Endothelial cell of umbilical vein (primary cell): ENCODE data around the gene CRB1. TPM values are rescaled to one million over a fixed set of nuclear protein-coding genes. Genes with fewer than 3 reads are reported as not detected.

Experiments used
- BruUV-seq: library from RNA; stranded (reverse); fragments of 400-500 nt; replicated peaks from 2 replicates; lab custom pipeline; 2021; lab: Mats Ljungman, UMichigan
- CTCF ChIA-PET: fragments of 300-600, 350-600 bp; sonication (Branson Sonifier 250); formaldehyde crosslinking; loops from one replicate; lab custom pipeline; 2021; ENCODE audit warnings: antibody characterized with exemption, inconsistent platforms; lab: Charles Lee
- POLR2A ChIA-PET: fragments of 300-600, 350-600 bp; sonication (Branson Sonifier 250); formaldehyde crosslinking; loops from one replicate; lab custom pipeline; 2021; ENCODE audit warnings: antibody characterized with exemption, inconsistent platforms; lab: Charles Lee
- DNase-seq: peaks from one replicate; pipeline ENCODE4 v3.0.0-alpha.2; 2011; ENCODE audit warnings: low read depth, low spot score
- FAIRE-seq: peaks from 2 replicates; lab custom pipeline; 2011; peaks lifted over from hg19 to GRCh38; lab: Jason Lieb, UNC
- H2AFZ ChIP-seq: 2 replicates; pipeline ENCODE4 v1.6.0; 2012; ENCODE audit warnings: low read depth, low read length, control low read depth, inconsistent platforms
- H3K27ac ChIP-seq: 2 replicates; pipeline ENCODE4 v1.5.1; 2011; ENCODE audit warnings: low read depth, mild to moderate bottlenecking, control low read depth, low read length, moderate library complexity; ENCODE audit not compliant: insufficient read depth
- H3K27me3 ChIP-seq, 2 experiments: 2 replicates each; pipeline versions ENCODE4 v1.6.0 to v1.6.1; 2011; ENCODE audit warnings: low read length in 2 of 2, mixed read lengths in 1 of 2; ENCODE audit not compliant: control insufficient read depth in 2 of 2, insufficient read depth in 2 of 2
- H3K36me3 ChIP-seq, 2 experiments: 2 replicates in 1 of 2; 3 replicates in 1 of 2; pipeline ENCODE4 v1.5.1; 2011; ENCODE audit warnings: low read length in 2 of 2, mild to moderate bottlenecking in 1 of 2, moderate library complexity in 1 of 2; ENCODE audit not compliant: control insufficient read depth in 2 of 2, insufficient read depth in 2 of 2; ENCODE audit errors: extremely low read depth in 1 of 2
- H3K4me1 ChIP-seq: 3 replicates; pipeline ENCODE4 v1.5.1; 2011; ENCODE audit warnings: mild to moderate bottlenecking, low read length; ENCODE audit not compliant: control insufficient read depth, insufficient read depth; ENCODE audit errors: extremely low read depth
- H3K4me2 ChIP-seq: 2 replicates; pipeline ENCODE4 v1.6.1; 2011; ENCODE audit warnings: low read length, control low read depth, mixed read lengths; ENCODE audit not compliant: insufficient read depth
- H3K4me3 ChIP-seq, 3 experiments: fragments of 200-600 bp in 1 of 3; sonication (generic), shearing (Covaris generic) in 1 of 3; replicated peaks in 1 of 3; 2 replicates each; pipeline ENCODE4 v1.5.1; 2011 to 2016; ENCODE audit warnings: control low read depth in 3 of 3, low read length in 3 of 3, mild to moderate bottlenecking in 2 of 3, inconsistent platforms in 1 of 3, low read depth in 1 of 3, moderate library complexity in 1 of 3; ENCODE audit not compliant: insufficient read depth in 1 of 3
- H3K79me2 ChIP-seq: 2 replicates; pipeline ENCODE4 v1.6.0; 2012; ENCODE audit warnings: low read length, inconsistent platforms; ENCODE audit not compliant: control insufficient read depth, insufficient read depth
- H3K9ac ChIP-seq: replicated peaks from 2 replicates; pipeline ENCODE3; 2011; ENCODE audit warnings: low read length, control low read depth; ENCODE audit not compliant: insufficient read depth; ENCODE audit errors: extremely low read depth
- H3K9me1 ChIP-seq: replicated peaks from 3 replicates; pipeline ENCODE4 v1.6.0; 2011; ENCODE audit warnings: mild to moderate bottlenecking, low read length; ENCODE audit not compliant: control insufficient read depth, insufficient read depth; ENCODE audit errors: extremely low read depth
- H3K9me3 ChIP-seq: replicated peaks from 2 replicates; pipeline ENCODE4 v1.5.1; 2012; ENCODE audit warnings: low read length, inconsistent platforms; ENCODE audit not compliant: control insufficient read depth, insufficient read depth
- H4K20me1 ChIP-seq: replicated peaks from 2 replicates; pipeline ENCODE3; 2011; ENCODE audit warnings: mild to moderate bottlenecking, low read length; ENCODE audit not compliant: control insufficient read depth, insufficient read depth; ENCODE audit errors: extremely low read depth
- CTCF ChIP-seq, 2 donors: IDR thresholded peaks; 1 replicate in 1 of 2; 2 replicates in 1 of 2; pipeline ENCODE4 v1.5.1; 2011; ENCODE audit warnings: low read length in 2 of 2, mild to moderate bottlenecking in 2 of 2, moderate library complexity in 2 of 2, control low read depth in 1 of 2, inconsistent platforms in 1 of 2, low read depth in 1 of 2; ENCODE audit not compliant: insufficient read depth in 1 of 2; ENCODE audit errors: extremely low read depth in 1 of 2
- GATA2 ChIP-seq: IDR thresholded peaks from 2 replicates; pipeline ENCODE4 v1.7.0; 2011; ENCODE audit warnings: low read depth, mild to moderate bottlenecking, moderate library complexity, mixed read lengths, low read length; ENCODE audit not compliant: insufficient read length, insufficient read depth
- JUN ChIP-seq: IDR thresholded peaks from 2 replicates; pipeline ENCODE4 v1.6.1; 2011; ENCODE audit warnings: borderline replicate concordance, low read depth; ENCODE audit not compliant: insufficient read length, insufficient read depth
- MYC ChIP-seq: IDR thresholded peaks from one replicate; pipeline ENCODE4 v1.6.1; 2011; ENCODE audit warnings: mild to moderate bottlenecking, low read depth, low read length
- POLR2A ChIP-seq: IDR thresholded peaks from 2 replicates; pipeline ENCODE4 v1.6.1; 2012; ENCODE audit warnings: low read depth, mild to moderate bottlenecking, control low read depth, low read length
- POLR2AphosphoS5 ChIP-seq: IDR thresholded peaks from 2 replicates; pipeline ENCODE4 v1.6.1; 2012; ENCODE audit warnings: low read depth, mild to moderate bottlenecking, control low read depth, low read length, moderate library complexity; ENCODE audit not compliant: insufficient read depth
- dilution Hi-C: fragments of 300-500 bp; cut with MboI; formaldehyde crosslinking; loops from one replicate; pipeline ENCODE4 v1.15.0; 2019; ENCODE audit warnings: low sequenced_read_pairs; ENCODE audit not compliant: extremely low pct_ligation_motif_present
- intact Hi-C: fragments of 100-400 bp; cut with micrococcal nuclease; formaldehyde crosslinking; loops from one replicate; pipeline ENCODE4 v1.10.0; 2022
- polyA plus RNA-seq, 4 experiments: library from polyadenylated mRNA; depleted of rRNA in 3 of 4; stranded (reverse) in 3 of 4; unstranded in 1 of 4; fragments of >200 nt; gene quantifications; 2 replicates each; pipeline versions ENCODE4 v1.2.1 to v1.2.3, GENCODE V29; 2011 to 2012; ENCODE audit warnings: missing spikeins in 1 of 4
- total RNA-seq: library from RNA; stranded (reverse); gene quantifications from 2 replicates; pipeline ENCODE4 v1.2.3, GENCODE V29; 2021

CRB1 gene
- total and polyA plus RNA-seq, 2 donors (not counting 3 experiments of a cell fraction or from before 2014, with no cell fraction given), result not detected

GRCh38 chr1:197272791-197273190, 4.7 kb downstream of the CRB1 start:
- intact Hi-C loops (no loop called here), dilution Hi-C loops (no loop called here)
- no peaks in the 10 kb centered on the region for H4K20me1 ChIP-seq
- H3K27ac ChIP-seq, result no peak overlapping the region
- no peak overlapping the region for H2AFZ ChIP-seq
- H3K36me3 ChIP-seq, result no peaks in the 10 kb centered on the region
- no peaks in the 10 kb centered on the region for H3K4me1 ChIP-seq
- H3K4me2 ChIP-seq, result no peak overlapping the region
- CTCF ChIA-PET, result interaction anchor here (1.0 kb wide), 1 partner anchor 31 kb away, joined by 3 read pairs; no protein-coding TSS in a partner anchor
- H3K27me3 ChIP-seq, result peaks cover 0 to 6% of the 10 kb centered on the region in 2 experiments
- H3K9me1 ChIP-seq, result no peaks in the 10 kb centered on the region
- H3K9ac ChIP-seq, result no peak overlapping the region
- H3K9me3 ChIP-seq, result no peaks in the 10 kb centered on the region
- H3K79me2 ChIP-seq, result no peaks in the 10 kb centered on the region
- no peak overlapping the region for H3K4me3 ChIP-seq
- POLR2A ChIA-PET, result no interaction called here
- FAIRE-seq, result no peak
- DNase-seq, result no peak
- TF ChIP-seq POLR2AphosphoS5, result no peak
- no peak for TF ChIP-seq POLR2A
- TF ChIP-seq JUN, result no peak
- TF ChIP-seq MYC, result no peak
- TF ChIP-seq GATA2, result no peak
- no TSS peak for BruUV-seq

- H3K4me3 ChIP-seq, result no peak overlapping the region
- H4K20me1 ChIP-seq, result no peaks in the 10 kb centered on the region
- intact Hi-C loops (no loop called here), dilution Hi-C loops (no loop called here)
- ChIA-PET CTCF (interaction anchor here (0.6 kb wide), 1 partner anchor 12 kb away, joined by 3 read pairs; no protein-coding TSS in a partner anchor), POLR2A (no interaction called here)
- no peak overlapping the region for H2AFZ ChIP-seq
- no peaks in the 10 kb centered on the region for H3K4me1 ChIP-seq
- no peak overlapping the region for H3K4me2 ChIP-seq
- no peaks in the 10 kb centered on the region for H3K36me3 ChIP-seq
- no peak overlapping the region for H3K27ac ChIP-seq
- DNase-seq (no peak), FAIRE-seq (no peak)
- no peaks in the 10 kb centered on the region for H3K9me1 ChIP-seq
- no peaks in the 10 kb centered on the region for H3K9me3 ChIP-seq
- BruUV-seq, result no TSS peak
- no peaks in the 10 kb centered on the region for H3K79me2 ChIP-seq
- H3K9ac ChIP-seq, result no peak overlapping the region
- no peak for TF ChIP-seq CTCF (IDR thresholded peaks at IDR 0.05; ENCODE audit: extremely low read depth in 1 of 2, insufficient read depth in 1 of 2, low read depth in 1 of 2, low read length in 2 of 2)
- no peaks in the 10 kb centered on the region for H3K27me3 ChIP-seq
Measured at GRCh38 chr1:197277166-197277565, 9.1 kb downstream of the CRB1 start.
